ENCODE results near the gene HPSE2.

Gene HPSE2

DNA sequence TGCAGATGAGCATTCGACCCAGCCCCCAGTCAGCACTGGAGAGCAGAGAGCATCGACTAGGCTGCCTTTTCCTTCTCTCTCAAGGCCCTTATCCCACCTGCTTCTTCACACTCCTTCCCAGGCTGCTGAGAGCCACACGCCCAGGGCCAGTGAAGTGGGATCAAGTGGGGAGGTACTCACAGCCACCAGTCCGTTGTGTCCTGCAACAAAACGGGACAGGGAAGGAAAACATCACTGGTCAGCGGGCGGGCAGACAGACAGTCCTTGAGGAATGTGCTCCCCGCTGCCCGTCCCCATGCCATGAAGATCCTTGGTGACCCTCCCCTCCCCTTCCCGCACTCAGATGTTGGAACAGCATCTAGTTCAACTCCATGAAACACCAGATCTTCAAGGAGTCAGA lies 824.9 kb downstream of the HPSE2 start:
- no peak for DNase-seq
- ATAC-seq: no peak

DNA sequence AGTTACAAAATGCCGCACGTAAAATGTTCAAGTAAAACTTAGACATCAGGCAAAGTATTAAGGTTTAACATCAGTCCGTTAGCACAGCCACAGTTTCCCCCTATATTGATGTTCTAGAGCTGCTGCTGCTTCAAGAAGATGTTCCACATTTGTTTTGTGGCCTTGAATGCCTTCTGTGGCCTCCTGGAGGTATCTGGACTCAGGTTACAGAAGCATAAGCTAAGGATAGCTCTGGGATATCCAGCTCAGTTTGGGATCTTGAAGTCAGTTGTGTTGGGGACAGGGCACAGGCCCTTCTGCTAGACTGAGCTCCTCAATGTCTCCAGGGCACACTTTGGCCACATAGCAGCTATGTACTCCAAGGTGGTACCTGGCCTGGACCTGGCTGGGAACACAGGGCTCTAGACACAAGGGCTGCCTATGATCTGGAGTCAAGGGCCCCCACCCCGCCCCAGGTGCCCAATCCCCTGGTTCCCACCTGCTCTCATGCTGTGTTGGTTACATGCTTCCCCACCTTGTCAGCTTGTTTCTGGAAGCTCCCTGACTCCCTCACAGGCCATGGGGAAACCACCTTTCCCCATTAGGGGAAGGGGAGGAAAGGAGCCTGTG lies 825.4 kb downstream of the HPSE2 start:
- no peak for ATAC-seq
- DNase-seq: no peak

DNA sequence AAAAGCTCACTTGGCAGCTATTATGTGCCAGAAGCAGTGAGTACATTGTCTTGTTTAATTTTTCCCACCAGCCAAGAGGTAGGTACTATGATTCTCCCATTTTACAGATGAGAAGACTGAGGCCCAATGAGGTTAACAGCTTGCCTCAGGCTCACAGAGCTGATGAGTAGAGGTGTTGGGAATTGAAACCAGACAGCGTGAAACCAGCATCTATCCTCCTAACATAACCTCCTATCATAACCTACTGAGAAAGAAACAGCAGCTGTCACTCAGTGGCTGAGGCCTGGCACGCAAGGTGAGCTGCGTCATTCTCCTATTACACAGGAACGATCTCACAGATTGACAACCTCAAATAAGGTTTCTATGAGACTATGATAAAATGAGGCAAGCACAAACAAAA lies 826.9 kb downstream of the HPSE2 start:
- DNase-seq (no peak), ATAC-seq (no peak)

DNA sequence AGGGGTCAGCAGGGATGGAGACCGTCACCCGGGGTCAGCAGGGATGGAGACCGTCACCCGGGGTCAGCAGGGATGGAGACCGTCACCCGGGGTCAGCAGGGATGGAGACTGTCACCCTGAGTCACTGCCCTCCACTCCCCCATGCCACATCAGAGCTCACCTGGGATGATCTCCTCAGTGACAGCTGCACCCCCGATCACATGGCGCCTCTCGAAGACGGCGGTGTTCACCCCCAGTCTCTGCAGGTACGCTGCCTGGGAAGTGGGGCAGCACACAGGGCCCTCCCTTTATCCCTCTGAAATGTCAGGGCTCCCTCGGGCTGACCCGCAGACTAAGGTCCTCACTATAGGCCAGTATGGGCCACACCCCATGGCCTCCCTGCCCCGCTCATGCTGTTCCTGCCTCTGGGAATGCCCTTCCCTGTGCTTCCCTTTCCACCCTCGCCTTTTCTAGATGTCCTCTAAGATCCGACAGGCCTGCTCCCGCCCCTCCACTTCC lies 827.9 kb downstream of the HPSE2 start:
- ATAC-seq (no peak), DNase-seq (no peak)

All from stimulated activated naive CD8-positive, alpha-beta T cell treated with anti-CD3 and anti-CD28 coated beads, Interleukin-15, Interleukin-2, amounts not matched to agents 100 U/mL and 50 U/mL, for 24 hours (primary cell).